A673 (cell line): ENCODE measurements around the gene MYO18B. TPM values are rescaled to one million over a fixed set of nuclear protein-coding genes. Genes with fewer than 3 reads are reported as not detected.

Experiments used
- BruUV-seq: library from RNA; stranded (reverse); fragments of 400-500 nt; replicated peaks from 2 replicates; lab custom pipeline; 2021; lab: Mats Ljungman, UMichigan
- CTCF ChIA-PET: fragments of 300-600 bp; sonication (Branson Sonifier 250); formaldehyde crosslinking; loops from one replicate; lab custom pipeline; 2022; ENCODE audit warnings: antibody characterized with exemption; lab: Charles Lee
- POLR2A ChIA-PET: fragments of 300-600 bp; sonication (Branson Sonifier 250); formaldehyde crosslinking; loops from one replicate; lab custom pipeline; 2022; ENCODE audit warnings: antibody characterized with exemption; ENCODE audit not compliant: low non-redundant PET; lab: Charles Lee
- DNase-seq: peaks from one replicate; pipeline ENCODE4 v3.0.0-alpha.2; 2015; ENCODE audit warnings: low spot score
- H3K27ac ChIP-seq: fragments of 200-600 bp; sonication (generic); 2 replicates; pipeline ENCODE4 v1.5.1; 2016; ENCODE audit warnings: mixed run types, low read depth, mild to moderate bottlenecking, mixed read lengths, antibody characterized with exemption, low read length; ENCODE audit not compliant: poor library complexity, severe bottlenecking
- H3K27me3 ChIP-seq: fragments of 200-600 bp; sonication (generic); replicated peaks from 2 replicates; pipeline ENCODE4 v1.6.1; 2017; ENCODE audit warnings: mixed run types, low read depth, mild to moderate bottlenecking, mixed read lengths, antibody characterized with exemption, low read length; ENCODE audit not compliant: insufficient read depth, poor library complexity
- H3K36me3 ChIP-seq: fragments of 200-600 bp; sonication (generic); 2 replicates; pipeline ENCODE4 v1.6.1; 2016; ENCODE audit warnings: mixed run types, mild to moderate bottlenecking, mixed read lengths, antibody characterized with exemption, low read length; ENCODE audit not compliant: insufficient read depth, poor library complexity, severe bottlenecking
- H3K4me1 ChIP-seq: fragments of 200-600 bp; sonication (generic); 2 replicates; pipeline ENCODE4 v1.6.1; 2017; ENCODE audit warnings: mixed run types, mild to moderate bottlenecking, mixed read lengths, antibody characterized with exemption, low read length; ENCODE audit not compliant: insufficient read depth, poor library complexity, severe bottlenecking
- H3K4me3 ChIP-seq: fragments of 200-600 bp; sonication (generic); 2 replicates; pipeline ENCODE4 v1.5.1; 2016; ENCODE audit warnings: low read depth, mixed run types, mild to moderate bottlenecking, mixed read lengths, low read length; ENCODE audit not compliant: poor library complexity, severe bottlenecking
- H3K9me3 ChIP-seq: fragments of 200-600 bp; sonication (generic); 2 replicates; pipeline ENCODE4 v1.6.1; 2016; ENCODE audit warnings: mixed run types, low read depth, mild to moderate bottlenecking, mixed read lengths, antibody characterized with exemption, low read length; ENCODE audit not compliant: poor library complexity, severe bottlenecking
- EZH2 ChIP-seq: fragments of 200-600 bp; sonication (generic); IDR thresholded peaks from 2 replicates; pipeline ENCODE4 v1.6.1; 2017; ENCODE audit warnings: borderline replicate concordance, low read depth, mild to moderate bottlenecking, mixed read lengths, antibody characterized with exemption, low read length; ENCODE audit not compliant: poor library complexity, severe bottlenecking
- intact Hi-C: fragments of 100-400 bp; cut with micrococcal nuclease; formaldehyde crosslinking; loops from one replicate; pipeline ENCODE4 v1.10.0; 2022; ENCODE audit not compliant: unreplicated experiment
- total RNA-seq: library from RNA; stranded (reverse); gene quantifications from 2 replicates; pipeline ENCODE4 v1.2.3, GENCODE V29; 2021
- TF ChIP-seq, protein P1 (sequence below): fragments of 300-800, 200-600 bp; sonication (generic); conservative IDR thresholded peaks from 2 replicates; pipeline ENCODE4 v1.5.1; 2017; ENCODE audit warnings: low read depth, mild to moderate bottlenecking, antibody characterized with exemption, low read length, moderate library complexity, mixed read lengths

Gene MYO18B
- total RNA-seq, 1 experiment from 2014 or later: not detected

DNA sequence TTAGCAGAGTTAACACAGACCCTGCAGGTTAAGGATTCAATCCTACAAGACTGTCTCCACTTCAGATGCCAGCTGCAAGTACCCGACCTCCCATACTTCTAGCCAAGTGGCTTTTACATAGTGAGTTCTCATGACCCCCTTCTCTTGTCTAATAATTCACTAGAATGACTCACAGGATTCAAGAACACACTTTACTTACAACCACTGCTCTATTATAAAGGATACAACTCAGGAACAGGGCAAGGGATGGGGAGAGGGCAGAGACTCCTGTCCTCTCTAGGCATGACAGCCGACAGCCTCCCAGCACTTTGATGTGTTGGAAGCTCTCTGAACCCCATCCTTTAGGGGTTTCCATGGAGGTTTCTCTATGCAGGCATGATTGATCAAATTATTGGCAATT is 60.0 kb downstream of the MYO18B start:
- TF ChIP-seq EZH2: no peak
- TF ChIP-seq, protein P1, sequence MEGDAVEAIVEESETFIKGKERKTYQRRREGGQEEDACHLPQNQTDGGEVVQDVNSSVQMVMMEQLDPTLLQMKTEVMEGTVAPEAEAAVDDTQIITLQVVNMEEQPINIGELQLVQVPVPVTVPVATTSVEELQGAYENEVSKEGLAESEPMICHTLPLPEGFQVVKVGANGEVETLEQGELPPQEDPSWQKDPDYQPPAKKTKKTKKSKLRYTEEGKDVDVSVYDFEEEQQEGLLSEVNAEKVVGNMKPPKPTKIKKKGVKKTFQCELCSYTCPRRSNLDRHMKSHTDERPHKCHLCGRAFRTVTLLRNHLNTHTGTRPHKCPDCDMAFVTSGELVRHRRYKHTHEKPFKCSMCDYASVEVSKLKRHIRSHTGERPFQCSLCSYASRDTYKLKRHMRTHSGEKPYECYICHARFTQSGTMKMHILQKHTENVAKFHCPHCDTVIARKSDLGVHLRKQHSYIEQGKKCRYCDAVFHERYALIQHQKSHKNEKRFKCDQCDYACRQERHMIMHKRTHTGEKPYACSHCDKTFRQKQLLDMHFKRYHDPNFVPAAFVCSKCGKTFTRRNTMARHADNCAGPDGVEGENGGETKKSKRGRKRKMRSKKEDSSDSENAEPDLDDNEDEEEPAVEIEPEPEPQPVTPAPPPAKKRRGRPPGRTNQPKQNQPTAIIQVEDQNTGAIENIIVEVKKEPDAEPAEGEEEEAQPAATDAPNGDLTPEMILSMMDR: no peak

DNA sequence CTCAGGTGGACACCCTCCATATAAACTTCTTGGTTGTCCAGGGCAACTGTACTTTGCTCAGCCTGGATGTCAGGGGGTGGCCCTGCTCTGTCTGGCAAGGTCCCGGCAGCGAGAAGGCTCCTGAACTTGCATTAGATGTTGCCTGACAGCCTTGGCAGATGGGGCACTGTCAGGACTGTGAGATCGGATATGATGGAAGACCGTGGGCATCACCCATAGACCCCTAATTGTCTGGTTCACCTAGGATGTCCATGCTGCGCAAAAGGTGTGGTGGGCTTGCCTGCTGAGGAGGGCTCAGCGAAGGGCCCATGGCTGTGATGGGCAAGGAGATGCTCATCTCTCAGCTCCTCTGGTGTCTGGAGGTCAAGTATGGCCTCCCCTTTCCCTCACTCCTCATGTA is 62.7 kb downstream of the MYO18B start:
- intact Hi-C loops: no loop called here
- ChIA-PET POLR2A (no interaction called here), CTCF (no interaction called here)
- H3K27me3 ChIP-seq: no peaks in the 10 kb centered on the region
- no peaks in the 10 kb centered on the region for H3K36me3 ChIP-seq
- DNase-seq: no peak
- H3K4me1 ChIP-seq: no peaks in the 10 kb centered on the region
- no TSS peak for BruUV-seq
- H3K4me3 ChIP-seq: no peak overlapping the region
- H3K9me3 ChIP-seq: no peaks in the 10 kb centered on the region
- H3K27ac ChIP-seq: no peak overlapping the region
- no peak for TF ChIP-seq EZH2
- TF ChIP-seq, protein P1: no peak

More for the DNA sequence above, 60.0 kb downstream of the MYO18B start:
- DNase-seq: no peak
- intact Hi-C loops: no loop called here
- Histone ChIP-seq H3K27me3 (no peaks in the 10 kb centered on the region), H3K4me3 (no peak overlapping the region), H3K36me3 (no peaks in the 10 kb centered on the region), H3K4me1 (no peaks in the 10 kb centered on the region), H3K9me3 (no peaks in the 10 kb centered on the region), H3K27ac (no peak overlapping the region)
- ChIA-PET POLR2A (no interaction called here), CTCF (no interaction called here)
- BruUV-seq: no TSS peak

DNA sequence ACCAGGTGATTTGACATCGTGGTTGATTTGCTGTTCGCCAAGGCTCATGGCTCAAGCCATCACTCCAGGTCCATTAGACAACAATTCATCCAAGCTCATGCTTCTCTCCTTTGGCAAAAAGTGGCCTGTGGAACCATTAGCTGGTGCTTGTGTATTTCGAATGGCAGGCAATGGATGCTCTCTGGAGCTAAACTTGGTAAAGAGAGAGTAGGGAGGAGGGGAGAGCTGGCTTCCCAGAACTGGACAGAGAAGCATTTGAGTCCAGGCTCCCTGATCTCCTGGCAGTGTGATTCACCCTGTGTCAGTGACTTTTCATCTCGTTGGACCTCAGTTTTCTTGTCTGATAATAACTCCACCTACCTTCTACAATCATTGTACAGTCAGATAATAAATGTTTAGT is 64.6 kb downstream of the MYO18B start:
- Histone ChIP-seq H3K9me3 (no peaks in the 10 kb centered on the region), H3K27ac (no peak overlapping the region), H3K36me3 (no peaks in the 10 kb centered on the region), H3K4me1 (no peaks in the 10 kb centered on the region), H3K4me3 (no peak overlapping the region), H3K27me3 (no peaks in the 10 kb centered on the region)
- intact Hi-C loops: no loop called here
- DNase-seq: no peak
- no peak for TF ChIP-seq EZH2
- TF ChIP-seq, protein P1: no peak
- CTCF ChIA-PET: no interaction called here
- no TSS peak for BruUV-seq
- POLR2A ChIA-PET: no interaction called here
